HG03432 (cell line): ENCODE measurements around the gene TSPAN12.

Source experiments
- ATAC-seq: cut with Tn5 transposase; IDR thresholded peaks from one replicate; pipeline ENCODE4 v1.9.1; 2021; ENCODE audit warnings: mild to moderate bottlenecking, moderate library complexity; ENCODE audit not compliant: unreplicated experiment

Gene TSPAN12

GRCh38 chr7:120852700-120853099, 5.2 kb downstream of the TSPAN12 start:
- ATAC-seq, result no peak

GRCh38 chr7:120843109-120843508, 14.8 kb downstream of the TSPAN12 start:
- no peak for ATAC-seq

GRCh38 chr7:120842121-120842621, 15.8 kb downstream of the TSPAN12 start:
- no peak for ATAC-seq

- ATAC-seq, result no peak
These were observed 16.3 kb downstream of the TSPAN12 start for GRCh38 chr7:120841608-120842007.

- ATAC-seq, result peak; percentile 69
These were observed 19.7 kb downstream of the TSPAN12 start for GRCh38 chr7:120838281-120838682.

GRCh38 chr7:120837599-120837998, 20.3 kb downstream of the TSPAN12 start:
- peak; percentile 39 for ATAC-seq

GRCh38 chr7:120836556-120837115, 21.3 kb downstream of the TSPAN12 start:
- ATAC-seq, result no peak

- no peak for ATAC-seq
These were observed 23.2 kb downstream of the TSPAN12 start for GRCh38 chr7:120834726-120835125.

- ATAC-seq, result no peak
These were observed 24.4 kb downstream of the TSPAN12 start for GRCh38 chr7:120833546-120833945.

- ATAC-seq, result no peak
These were observed 25.1 kb downstream of the TSPAN12 start for GRCh38 chr7:120832803-120833202.

GRCh38 chr7:120831260-120831659, 26.7 kb downstream of the TSPAN12 start:
- no peak for ATAC-seq

GRCh38 chr7:120829487-120829886, 28.5 kb downstream of the TSPAN12 start:
- ATAC-seq, result no peak

- no peak for ATAC-seq
These were observed 29.4 kb downstream of the TSPAN12 start for GRCh38 chr7:120828528-120828927.

GRCh38 chr7:120827371-120828118, 30.4 kb downstream of the TSPAN12 start:
- no peak for ATAC-seq

- no peak for ATAC-seq
These were observed 32.4 kb downstream of the TSPAN12 start for GRCh38 chr7:120825576-120825975.

- ATAC-seq, result no peak
These were observed 32.8 kb downstream of the TSPAN12 start for GRCh38 chr7:120825152-120825551.

GRCh38 chr7:120819861-120820260, 38.1 kb downstream of the TSPAN12 start:
- ATAC-seq, result no peak

- ATAC-seq, result no peak
These were observed 40.1 kb downstream of the TSPAN12 start for GRCh38 chr7:120817851-120818250.

GRCh38 chr7:120814253-120814939, 43.5 kb downstream of the TSPAN12 start:
- no peak for ATAC-seq

GRCh38 chr7:120813546-120814252, 44.2 kb downstream of the TSPAN12 start:
- ATAC-seq, result no peak

GRCh38 chr7:120813089-120813488, 44.9 kb downstream of the TSPAN12 start:
- no peak for ATAC-seq
